ENCODE measurements around the gene TTC7B.

TTC7B gene

GRCh38 chr14:90808759-90809529, 7.3 kb downstream of the TTC7B start:
- ChIA-PET POLR2A (no interaction called here), CTCF (interaction anchor here (1.5 kb wide), 1 partner anchor 50 kb away, joined by 4 read pairs; no protein-coding TSS in a partner anchor)
- no peak for TF ChIP-seq CTCF (IDR thresholded peaks at IDR 0.05; ENCODE audit: insufficient read depth, low read length, missing control alignments)

GRCh38 chr14:90807060-90807459, 9.2 kb downstream of the TTC7B start:
- ChIA-PET POLR2A (no interaction called here), CTCF (interaction anchor here (1.0 to 3.5 kb wide), 4 partner anchors 9 to 832 kb away, joined by 3 to 15 read pairs (median 4); partner anchors contain the start of gene TTC7B)
- TF ChIP-seq CTCF (IDR thresholded peaks at IDR 0.05; ENCODE audit: insufficient read depth, low read length, missing control alignments), result no peak
- H3K4me3 ChIP-seq (ENCODE audit: low read depth, low read length), result no peak overlapping the region
- DNase-seq (ENCODE audit: low read depth, low spot score), result no peak

More at GRCh38 chr14:90808759-90809529, 7.3 kb downstream of the TTC7B start:
- no peak for DNase-seq (ENCODE audit: low read depth, low spot score)
- H3K4me3 ChIP-seq (ENCODE audit: low read depth, low read length), result no peak overlapping the region

- H3K4me3 ChIP-seq (ENCODE audit: low read depth, low read length), result no peak overlapping the region
- CTCF ChIA-PET, result interaction anchor here (1.0 to 3.5 kb wide), 2 partner anchors 11 to 831 kb away, joined by 3 to 15 read pairs; partner anchors contain the start of gene TTC7B
- DNase-seq (ENCODE audit: low read depth, low spot score), result no peak
- POLR2A ChIA-PET, result no interaction called here
- no peak for TF ChIP-seq CTCF (IDR thresholded peaks at IDR 0.05; ENCODE audit: insufficient read depth, low read length, missing control alignments)
These were observed 10.3 kb downstream of the TTC7B start for GRCh38 chr14:90805662-90806540.

GRCh38 chr14:90805084-90805391, 11.2 kb downstream of the TTC7B start:
- DNase-seq (ENCODE audit: low read depth, low spot score), result no peak
- ChIA-PET POLR2A (no interaction called here), CTCF (interaction anchor here (3.5 kb wide), 1 partner anchor 11 kb away, joined by 15 read pairs; the partner anchor contains the start of gene TTC7B)
- no peak overlapping the region for H3K4me3 ChIP-seq (ENCODE audit: low read depth, low read length)
- TF ChIP-seq CTCF (IDR thresholded peaks at IDR 0.05; ENCODE audit: insufficient read depth, low read length, missing control alignments), result no peak

GRCh38 chr14:90804292-90805083, 11.7 kb downstream of the TTC7B start:
- ChIA-PET CTCF (interaction anchor here (1.5 kb wide), 1 partner anchor 44 kb away, joined by 4 read pairs; no protein-coding TSS in a partner anchor), POLR2A (no interaction called here)
- no peak overlapping the region for H3K4me3 ChIP-seq (ENCODE audit: low read depth, low read length)
- TF ChIP-seq CTCF (IDR thresholded peaks at IDR 0.05; ENCODE audit: insufficient read depth, low read length, missing control alignments), result no peak
- no peak for DNase-seq (ENCODE audit: low read depth, low spot score)
